Activated effector memory CD4-positive, alpha-beta T cell treated with Interleukin-2 at 50 U/mL for 16 hours (primary cell): Measurements from ENCODE around the gene NGEF.

Source experiments
- DNase-seq: peaks from one replicate; pipeline ENCODE4 v3.0.0-alpha.2; 2020

Gene NGEF

DNA sequence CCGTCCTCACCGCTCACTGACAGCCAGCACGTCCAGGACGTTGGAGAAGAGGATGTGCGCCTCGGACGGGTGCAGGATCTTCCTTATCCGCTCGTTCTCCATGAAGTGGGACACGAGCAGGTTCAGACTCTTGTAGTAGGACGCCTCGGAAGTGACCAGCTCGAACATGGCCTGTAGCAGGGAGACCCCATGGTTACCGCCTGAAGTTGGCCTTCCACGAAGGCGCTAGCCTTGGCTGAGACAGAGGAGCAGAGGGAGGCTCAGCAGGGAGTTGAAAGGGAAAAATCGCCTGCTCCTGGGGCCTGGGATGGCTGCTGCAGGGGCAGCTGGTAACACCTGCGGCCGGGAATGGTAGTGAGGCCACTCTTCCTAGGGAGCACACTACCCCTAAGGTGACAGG lies 118.3 kb downstream of the NGEF start:
- no peak for DNase-seq

GRCh38 chr2:232894251-232894650 lies 118.8 kb downstream of the NGEF start:
- no peak for DNase-seq

DNA sequence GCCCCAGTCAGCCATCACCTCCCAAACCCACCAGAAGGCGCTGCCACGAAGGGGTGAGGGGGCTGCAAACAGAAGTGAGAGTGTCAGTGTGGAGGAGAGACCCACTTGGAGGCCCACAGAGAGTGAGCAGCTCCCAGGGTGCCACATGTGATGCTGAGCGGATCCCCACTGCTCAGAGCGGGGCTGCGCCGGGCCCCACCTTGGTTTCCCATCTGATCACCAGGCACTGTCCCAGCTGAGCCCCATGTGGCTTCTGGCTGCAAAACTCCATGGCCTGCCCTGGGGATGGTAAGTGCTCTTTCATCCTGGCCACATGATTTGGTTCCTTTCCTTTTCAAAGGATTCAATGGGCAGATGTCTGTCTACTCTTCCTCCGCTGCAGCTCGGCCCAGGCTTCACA lies 119.2 kb downstream of the NGEF start:
- no peak for DNase-seq

DNA sequence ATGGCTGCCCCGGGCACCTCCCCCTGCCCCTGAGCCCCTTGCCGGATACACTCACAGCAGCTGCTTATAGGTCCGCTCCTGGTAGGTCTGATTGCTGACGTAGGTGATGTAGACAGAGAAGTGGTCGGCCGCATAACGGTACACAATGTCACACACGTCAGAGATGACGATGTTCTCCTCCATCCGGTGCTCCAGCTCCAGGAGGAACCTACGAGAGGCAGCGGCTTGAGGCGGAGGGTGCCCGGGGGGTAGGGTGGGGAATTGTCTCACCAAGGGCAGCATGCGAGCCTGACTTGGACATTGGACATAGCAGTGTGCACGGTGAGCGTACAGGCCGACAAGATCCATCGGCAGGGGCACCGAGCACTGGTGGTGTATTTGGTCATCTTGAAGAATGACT lies 120.2 kb downstream of the NGEF start:
- no peak for DNase-seq

DNA sequence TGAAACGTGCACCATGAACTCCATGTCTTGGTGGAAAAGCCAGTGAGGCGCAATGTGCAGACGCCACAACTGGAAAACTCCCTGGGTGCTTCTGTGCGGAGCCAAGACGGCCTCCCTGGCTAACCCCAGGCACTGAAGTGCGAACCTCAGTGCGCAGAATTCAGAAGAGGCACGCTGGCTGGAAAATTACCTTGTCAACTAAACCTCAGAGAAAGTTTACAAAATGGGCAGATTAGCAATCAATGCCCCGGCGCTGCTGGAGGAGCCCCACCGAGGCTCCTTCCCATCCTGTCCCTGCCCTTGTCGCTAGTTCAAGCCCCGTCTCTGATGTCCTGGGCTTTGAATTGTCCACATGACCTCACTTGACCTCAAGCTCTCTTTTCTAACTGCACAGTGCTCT lies 120.8 kb downstream of the NGEF start:
- no peak for DNase-seq

GRCh38 chr2:232891621-232892071 lies 121.4 kb downstream of the NGEF start:
- no peak for DNase-seq

DNA sequence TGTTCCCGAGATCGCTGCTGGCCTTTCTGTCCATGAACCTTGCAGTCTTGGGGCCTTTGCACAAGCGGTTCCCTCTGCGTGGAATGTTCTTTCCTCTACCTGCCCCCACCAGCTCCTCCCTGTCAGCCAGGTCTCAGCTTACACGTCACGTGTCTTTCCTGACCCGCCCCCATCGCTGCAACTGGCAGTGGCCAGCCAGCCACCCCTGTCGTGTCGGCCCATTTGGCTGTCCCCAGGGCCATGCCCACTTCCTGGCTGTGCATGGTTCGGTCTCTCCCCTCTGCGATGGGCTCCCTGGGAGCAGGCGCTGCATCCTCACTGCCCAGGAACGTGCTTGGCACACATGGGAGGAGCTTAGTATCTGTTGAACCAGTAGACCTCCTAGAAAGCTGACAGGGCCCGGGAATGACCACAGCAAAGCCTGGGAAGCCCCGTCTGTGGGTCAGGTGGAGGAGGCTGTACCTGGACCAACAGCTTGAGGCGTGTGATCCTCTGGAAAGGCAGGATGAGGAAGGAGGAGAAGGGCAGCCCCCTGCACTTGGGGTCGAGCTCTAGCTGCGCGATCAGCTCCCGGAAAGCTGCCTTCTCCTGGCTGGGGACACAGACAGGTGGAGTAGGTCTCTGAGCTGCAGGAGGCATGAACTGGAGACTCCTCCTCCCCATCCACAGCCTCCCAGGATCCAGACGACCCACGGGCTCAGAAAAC lies 122.0 kb downstream of the NGEF start:
- DNase-seq = no peak

GRCh38 chr2:232890536-232890895 lies 122.5 kb downstream of the NGEF start:
- no peak for DNase-seq

- no peak for DNase-seq
Measured at GRCh38 chr2:232889876-232890401, 123.1 kb downstream of the NGEF start.

GRCh38 chr2:232888839-232889529 lies 124.1 kb downstream of the NGEF start:
- no peak for DNase-seq

DNA sequence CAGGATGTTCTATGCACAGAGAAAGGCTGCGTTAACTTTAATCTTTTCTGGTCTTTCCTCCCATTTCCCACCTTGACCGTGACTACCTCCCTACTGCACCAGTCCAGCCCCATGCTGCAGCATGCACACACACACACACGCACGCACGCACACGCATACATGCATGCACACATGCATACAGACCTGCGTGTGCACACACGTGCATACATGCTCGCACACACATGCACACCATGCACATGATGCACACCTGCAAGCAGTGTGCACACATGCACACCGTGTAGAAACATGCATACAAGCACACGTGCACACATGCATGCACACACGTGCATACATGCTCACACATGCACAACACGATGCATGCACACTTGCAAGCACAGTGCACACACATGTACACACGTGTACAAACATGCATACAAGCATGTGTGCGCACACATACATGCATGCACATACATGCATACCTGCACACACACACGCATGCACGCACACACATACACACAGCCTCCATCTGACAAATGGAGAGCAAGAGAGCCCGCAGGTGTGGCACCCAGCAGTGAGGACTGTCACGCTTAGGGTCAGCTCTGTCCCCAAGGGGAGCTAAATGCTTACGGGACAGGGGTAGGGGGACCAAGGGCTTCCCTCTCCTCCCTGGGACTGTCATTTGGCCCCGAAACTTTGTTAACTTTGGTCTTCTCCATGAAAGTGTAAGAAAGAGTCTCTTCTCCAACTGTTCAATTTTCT lies 124.8 kb downstream of the NGEF start:
- no peak for DNase-seq

- DNase-seq = no peak
Measured at GRCh38 chr2:232887171-232887850, 125.7 kb downstream of the NGEF start.

- DNase-seq = no peak
Measured at GRCh38 chr2:232886632-232887031, 126.4 kb downstream of the NGEF start.

- DNase-seq = no peak
Measured at GRCh38 chr2:232886176-232886575, 126.9 kb downstream of the NGEF start.

DNA sequence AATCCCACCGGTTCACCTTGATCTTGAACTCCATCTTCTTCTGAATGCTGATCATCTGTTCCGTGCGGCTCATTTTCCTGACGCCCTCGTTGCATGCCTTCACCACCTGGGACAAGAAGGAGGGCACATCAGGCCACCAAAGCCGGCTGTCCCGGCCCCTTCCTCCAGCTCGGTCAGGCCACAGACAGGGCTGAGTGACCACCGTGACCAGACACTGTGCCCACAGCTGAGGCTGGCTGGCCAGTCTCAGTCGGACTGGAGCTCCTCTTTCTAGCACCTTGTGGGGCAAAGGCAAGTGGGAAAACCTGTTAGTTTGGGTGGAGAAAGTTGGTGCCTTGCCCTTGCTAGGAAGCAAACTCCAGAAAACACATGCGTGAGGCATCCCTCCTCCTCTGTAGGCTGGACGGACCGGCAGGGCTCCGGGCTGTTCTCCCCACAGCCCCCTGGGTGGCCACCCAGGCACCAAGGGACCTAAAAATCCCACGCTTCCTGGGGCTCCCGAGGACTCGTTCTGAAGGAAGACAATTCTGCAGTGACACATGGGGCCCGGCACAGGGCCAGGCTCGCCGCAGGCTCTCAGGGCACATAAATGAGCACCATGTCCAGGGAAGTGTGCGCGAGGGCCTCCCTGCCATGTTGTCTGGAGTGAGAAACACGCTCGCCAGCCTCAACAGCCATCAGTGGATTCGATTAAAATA lies 127.6 kb downstream of the NGEF start:
- no peak for DNase-seq

DNA sequence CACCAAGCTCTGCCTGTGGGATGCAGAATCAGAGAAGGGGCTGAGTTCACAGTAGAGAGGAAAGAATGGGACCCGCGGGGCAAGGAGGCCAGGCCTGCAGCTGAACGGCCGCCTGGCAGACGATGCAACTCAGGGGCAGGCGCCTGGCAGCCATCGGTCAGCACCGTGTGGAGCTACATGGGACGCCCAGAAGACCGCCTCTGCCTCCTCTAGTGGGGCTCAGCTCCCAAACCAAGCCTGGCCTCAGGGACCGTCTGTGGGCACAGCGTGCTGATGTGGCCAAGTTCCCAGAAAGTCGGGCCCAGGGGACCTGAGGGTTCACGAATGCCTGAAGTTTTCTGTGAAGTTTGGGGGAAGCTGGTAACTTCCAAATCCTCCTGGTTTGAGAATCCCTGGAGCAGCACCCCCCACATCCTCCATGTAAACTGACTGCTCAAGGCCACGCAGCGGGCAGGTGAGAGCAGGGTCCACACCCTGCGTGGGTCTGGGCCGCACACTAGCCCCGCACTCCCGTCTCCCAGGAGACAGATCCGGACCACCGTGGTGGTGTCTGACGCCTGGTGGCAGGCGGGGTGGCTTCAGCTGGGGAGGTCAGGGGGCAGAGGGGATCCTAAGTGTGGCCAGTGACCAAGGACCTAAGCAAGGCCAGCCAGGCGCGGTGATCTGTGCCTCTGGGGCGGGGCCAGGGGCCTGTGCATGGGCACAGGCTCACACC lies 128.3 kb downstream of the NGEF start:
- DNase-seq = no peak

- DNase-seq = no peak
Measured at GRCh38 chr2:232884001-232884421, 129.0 kb downstream of the NGEF start.

- DNase-seq = no peak
Measured at GRCh38 chr2:232883116-232883721, 129.8 kb downstream of the NGEF start.

- no peak for DNase-seq
Measured at GRCh38 chr2:232882505-232883115, 130.4 kb downstream of the NGEF start.

DNA sequence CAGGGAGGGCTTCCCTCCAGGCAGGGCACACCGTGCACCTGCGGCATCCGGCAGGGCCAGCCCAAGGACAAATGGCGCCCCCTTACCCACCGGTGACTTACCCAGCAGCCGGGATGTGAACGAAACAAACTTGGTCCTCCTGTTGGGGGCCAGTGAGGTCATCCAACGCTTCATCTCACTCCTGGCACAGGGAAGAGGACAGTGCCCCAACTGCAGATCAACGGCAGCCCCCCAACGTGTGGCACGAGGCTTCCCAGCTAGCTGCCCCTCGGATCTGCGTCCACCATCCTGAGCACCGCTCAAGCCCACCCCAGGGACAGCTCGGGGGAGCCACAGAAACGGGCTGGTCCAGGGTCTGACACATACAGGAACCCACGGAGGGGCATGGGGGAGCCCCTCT lies 131.0 kb downstream of the NGEF start:
- DNase-seq = no peak
